ENCODE results near the gene EFNA4. TPM values are rescaled to one million over a fixed set of nuclear protein-coding genes. Genes with fewer than 3 reads are reported as not detected.

The EFNA4 gene
- total and polyA plus RNA-seq, 7 donors, result 0.39 to 1.3 (median 0.83) TPM

DNA sequence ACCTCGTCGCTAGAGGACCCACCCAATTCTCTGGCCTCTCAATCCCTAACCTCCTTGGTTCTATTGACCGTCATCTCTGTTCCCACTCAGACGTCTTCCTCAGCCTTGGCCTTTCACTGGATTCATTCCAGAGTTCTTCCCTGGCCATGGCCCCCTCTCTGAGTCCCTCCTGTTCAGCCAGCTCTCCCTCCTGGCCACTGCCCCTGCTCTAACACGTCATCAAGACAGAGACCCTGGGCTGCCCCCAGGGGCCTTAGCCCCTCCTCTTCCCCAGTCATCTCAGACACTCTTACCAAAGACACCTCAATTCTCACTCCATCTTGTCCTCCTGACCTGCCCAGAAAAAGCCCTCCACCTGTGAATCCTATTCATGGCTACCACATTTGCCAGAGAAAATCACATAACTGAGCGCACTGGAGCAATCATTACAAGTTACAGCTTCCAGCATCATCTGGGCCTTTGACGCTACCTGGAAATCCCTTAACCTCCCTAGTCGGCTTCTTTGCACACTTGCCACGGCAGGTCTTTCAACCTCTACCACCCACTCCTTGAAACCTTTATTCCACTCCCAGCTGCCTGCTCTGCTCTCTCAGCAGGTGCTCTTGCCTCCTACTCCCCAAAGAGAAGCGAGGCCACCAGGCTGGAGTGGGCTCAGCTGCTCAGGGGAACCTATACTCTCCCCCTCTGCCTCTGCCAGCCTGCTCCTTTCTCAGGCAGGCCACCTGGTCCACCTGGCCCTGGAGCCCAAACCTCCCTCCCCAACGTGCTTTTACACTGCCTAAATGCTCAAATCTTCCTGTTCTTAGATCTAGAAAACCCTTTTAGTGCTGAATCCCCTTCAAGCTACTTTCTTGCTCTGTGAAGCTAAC lies 43.9 kb upstream of the EFNA4 start:
- TF ChIP-seq, protein P1, sequence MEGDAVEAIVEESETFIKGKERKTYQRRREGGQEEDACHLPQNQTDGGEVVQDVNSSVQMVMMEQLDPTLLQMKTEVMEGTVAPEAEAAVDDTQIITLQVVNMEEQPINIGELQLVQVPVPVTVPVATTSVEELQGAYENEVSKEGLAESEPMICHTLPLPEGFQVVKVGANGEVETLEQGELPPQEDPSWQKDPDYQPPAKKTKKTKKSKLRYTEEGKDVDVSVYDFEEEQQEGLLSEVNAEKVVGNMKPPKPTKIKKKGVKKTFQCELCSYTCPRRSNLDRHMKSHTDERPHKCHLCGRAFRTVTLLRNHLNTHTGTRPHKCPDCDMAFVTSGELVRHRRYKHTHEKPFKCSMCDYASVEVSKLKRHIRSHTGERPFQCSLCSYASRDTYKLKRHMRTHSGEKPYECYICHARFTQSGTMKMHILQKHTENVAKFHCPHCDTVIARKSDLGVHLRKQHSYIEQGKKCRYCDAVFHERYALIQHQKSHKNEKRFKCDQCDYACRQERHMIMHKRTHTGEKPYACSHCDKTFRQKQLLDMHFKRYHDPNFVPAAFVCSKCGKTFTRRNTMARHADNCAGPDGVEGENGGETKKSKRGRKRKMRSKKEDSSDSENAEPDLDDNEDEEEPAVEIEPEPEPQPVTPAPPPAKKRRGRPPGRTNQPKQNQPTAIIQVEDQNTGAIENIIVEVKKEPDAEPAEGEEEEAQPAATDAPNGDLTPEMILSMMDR (IDR thresholded peaks at IDR 0.05), result no peak
- ATAC-seq (no peak), DNase-seq (no peak)
- peaks cover 20% of the 10 kb centered on the region for H3K4me1 ChIP-seq
- 72 to 73% (median 72%) methylated on average over 11 of the region's 11 CpGs for WGBS, 3 donors
- H3K27me3 ChIP-seq (ENCODE audit: insufficient read depth in 3 of 3, low read length in 2 of 3), result no peaks in the 10 kb centered on the region
- H3K4me3 ChIP-seq, result no peak overlapping the region
- H3K36me3 ChIP-seq (ENCODE audit: insufficient read depth in 1 of 2, low read depth in 1 of 2), result peaks cover 0 to 23% of the 10 kb centered on the region in 2 donors
- no peak overlapping the region for H3K27ac ChIP-seq
- no peaks in the 10 kb centered on the region for H3K9me3 ChIP-seq
- intact Hi-C loops (cut with DNase I), result no loop called here

DNA sequence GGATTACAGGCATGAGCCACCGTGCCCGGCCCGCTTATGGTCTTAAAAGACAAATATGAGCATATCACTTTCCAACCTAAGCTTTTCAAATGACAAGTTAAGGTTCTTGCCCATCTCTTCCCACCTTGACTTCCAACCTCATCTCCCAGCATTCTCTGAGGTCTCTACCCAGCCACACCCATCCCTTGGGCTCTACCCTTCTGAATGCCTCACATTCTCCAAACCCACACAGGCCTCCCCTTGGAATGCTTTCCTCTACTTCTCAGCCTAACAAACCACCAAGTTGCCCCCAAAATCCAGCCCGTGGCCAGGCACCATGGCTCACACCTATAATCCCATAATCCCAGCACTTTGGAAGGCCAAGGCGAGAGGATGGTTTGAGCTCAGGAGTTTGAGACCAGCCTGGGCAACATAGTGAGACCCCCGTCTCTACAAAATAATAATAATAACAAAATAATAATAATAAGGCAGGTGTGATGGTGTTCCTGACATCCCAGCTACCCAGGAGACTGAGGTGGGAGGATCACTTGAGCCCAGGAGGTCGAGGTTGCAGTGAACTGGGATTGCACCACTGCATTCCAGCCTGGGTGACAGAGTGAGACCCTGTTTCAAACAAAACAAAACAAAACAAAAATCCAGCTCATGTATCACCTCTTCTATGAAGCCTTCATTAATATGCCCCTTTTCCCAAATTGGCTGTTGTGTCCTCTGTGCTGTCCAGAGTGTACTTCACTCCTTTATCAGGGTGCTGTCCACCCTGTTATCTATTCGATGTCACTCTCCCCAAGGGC lies 41.2 kb upstream of the EFNA4 start:
- no peaks in the 10 kb centered on the region for H3K27me3 ChIP-seq (ENCODE audit: insufficient read depth in 3 of 3, low read length in 2 of 3)
- H3K9me3 ChIP-seq, result no peaks in the 10 kb centered on the region
- no peak for DNase-seq
- no peak overlapping the region for H3K27ac ChIP-seq
- intact Hi-C loops (cut with DNase I), result no loop called here
- no peak for ATAC-seq
- H3K4me1 ChIP-seq, result peaks cover 10% of the 10 kb centered on the region
- H3K36me3 ChIP-seq (ENCODE audit: insufficient read depth in 1 of 2, low read depth in 1 of 2), result no peaks in the 10 kb centered on the region
- TF ChIP-seq, protein P1 (IDR thresholded peaks at IDR 0.05), result no peak
- no peak overlapping the region for H3K4me3 ChIP-seq
- WGBS, 3 donors, result 80 to 85% (median 83%) methylated on average over 8 of the region's 8 CpGs

DNA sequence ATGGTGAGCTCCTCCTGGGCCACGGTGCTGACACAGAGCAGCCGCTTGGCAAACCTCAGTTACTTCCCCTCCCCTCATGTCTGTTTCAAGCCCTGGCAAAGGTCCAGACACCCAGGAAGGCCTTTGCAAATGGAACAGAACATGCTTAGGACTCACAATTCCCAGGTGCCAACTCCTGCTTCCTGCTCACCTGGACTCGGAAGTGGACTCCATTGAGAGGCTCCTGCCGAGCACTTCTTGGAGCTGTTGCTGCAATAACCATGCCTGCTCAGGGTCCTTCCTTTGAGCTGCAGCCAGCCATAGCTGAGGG lies 40.7 kb upstream of the EFNA4 start:
- TF ChIP-seq, protein P1 (IDR thresholded peaks at IDR 0.05), result no peak
- DNase-seq, result no peak
- H3K27ac ChIP-seq, result no peak overlapping the region

DNA sequence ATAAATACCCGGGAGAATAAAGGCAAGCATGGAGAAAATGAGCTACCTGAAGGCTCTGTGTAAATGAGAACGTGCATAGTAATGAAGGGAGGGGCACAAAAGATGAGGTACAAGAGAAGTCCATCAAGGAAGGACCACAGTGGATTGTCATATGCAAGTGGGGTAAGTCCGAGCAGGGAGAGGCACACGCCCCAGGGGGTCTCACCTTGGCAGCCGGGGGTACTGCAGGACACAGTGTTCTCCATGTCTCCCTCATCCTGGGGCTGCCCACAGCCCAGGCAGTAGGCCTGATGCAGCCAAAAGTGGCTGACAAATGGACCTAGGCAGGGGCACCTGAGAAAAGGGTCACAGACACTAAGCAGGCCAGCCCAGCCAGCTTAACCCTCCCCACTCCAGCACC lies 39.9 kb upstream of the EFNA4 start:
- Histone ChIP-seq H3K4me1 (no peaks in the 10 kb centered on the region), H3K27ac (no peak overlapping the region), H3K4me3 (no peak overlapping the region), H3K36me3 (ENCODE audit: insufficient read depth in 1 of 2, low read depth in 1 of 2) (no peaks in the 10 kb centered on the region), H3K9me3 (no peaks in the 10 kb centered on the region), H3K27me3 (ENCODE audit: insufficient read depth in 3 of 3, low read length in 2 of 3) (no peaks in the 10 kb centered on the region)
- DNase-seq, result no peak
- intact Hi-C loops (cut with DNase I), result no loop called here
- TF ChIP-seq, protein P1 (IDR thresholded peaks at IDR 0.05), result no peak
- peak in 1 of 4 donors; percentile 9 for ATAC-seq
- WGBS, 3 donors, result 74 to 82% (median 81%) methylated on average over 5 of the region's 5 CpGs

More for the DNA sequence above, 40.7 kb upstream of the EFNA4 start:
- H3K4me1 ChIP-seq, result peaks cover 7% of the 10 kb centered on the region
- intact Hi-C loops (cut with DNase I), result no loop called here
- no peaks in the 10 kb centered on the region for H3K36me3 ChIP-seq (ENCODE audit: insufficient read depth in 1 of 2, low read depth in 1 of 2)
- no peak for ATAC-seq
- 69 to 83% (median 72%) methylated on average over 4 of the region's 4 CpGs for WGBS, 3 donors
- no peaks in the 10 kb centered on the region for H3K9me3 ChIP-seq
- no peak overlapping the region for H3K4me3 ChIP-seq
- H3K27me3 ChIP-seq (ENCODE audit: insufficient read depth in 3 of 3, low read length in 2 of 3), result no peaks in the 10 kb centered on the region

Measured in psoas muscle (tissue), 8 donors.